ENCODE results near the gene N4BP2L2.

The N4BP2L2 gene

GRCh38 chr13:32408296-32409000 lies 130.1 kb downstream of the N4BP2L2 start:
- H3K9me3 ChIP-seq (ENCODE audit: low read depth, low read length) = no peaks in the 10 kb centered on the region
- H3K9ac ChIP-seq (ENCODE audit: insufficient read length) = no peak overlapping the region
- no peak for DNase-seq (ENCODE audit: low read depth, low spot score)
- no peak for TF ChIP-seq POLR2AphosphoS5 (IDR thresholded peaks at IDR 0.05; ENCODE audit: borderline replicate concordance, low read depth, low read length)
- no peak for TF ChIP-seq EZH2 (IDR thresholded peaks at IDR 0.05)
- no peak for TF ChIP-seq FOXP2 (optimal IDR thresholded peaks at IDR 0.05; ENCODE audit: control extremely low read depth, extremely low read length, insufficient read depth)
- H3K27ac ChIP-seq = no peak overlapping the region
- no peaks in the 10 kb centered on the region for H3K36me3 ChIP-seq (ENCODE audit: insufficient read depth, low read length)
- H3K4me3 ChIP-seq = no peak overlapping the region

- no peak overlapping the region for H3K4me3 ChIP-seq
- H3K9ac ChIP-seq (ENCODE audit: insufficient read length) = no peak overlapping the region
- no peaks in the 10 kb centered on the region for H3K9me3 ChIP-seq (ENCODE audit: low read depth, low read length)
- no peak for DNase-seq (ENCODE audit: low read depth, low spot score)
- no peak for TF ChIP-seq POLR2AphosphoS5 (IDR thresholded peaks at IDR 0.05; ENCODE audit: borderline replicate concordance, low read depth, low read length)
- TF ChIP-seq EZH2 (IDR thresholded peaks at IDR 0.05) = no peak
- TF ChIP-seq FOXP2 (optimal IDR thresholded peaks at IDR 0.05; ENCODE audit: control extremely low read depth, extremely low read length, insufficient read depth) = no peak
- no peak overlapping the region for H3K27ac ChIP-seq
- H3K36me3 ChIP-seq (ENCODE audit: insufficient read depth, low read length) = no peaks in the 10 kb centered on the region
These were observed 130.7 kb downstream of the N4BP2L2 start for GRCh38 chr13:32407854-32408253.

- Histone ChIP-seq H3K4me3 (peak overlapping the region; percentile 43), H3K36me3 (ENCODE audit: insufficient read depth, low read length) (peaks cover 17% of the 10 kb centered on the region), H3K9me3 (ENCODE audit: low read depth, low read length) (no peaks in the 10 kb centered on the region), H3K9ac (ENCODE audit: insufficient read length) (no peak overlapping the region), H3K27ac (peak overlapping the region; percentile 81)
- DNase-seq (ENCODE audit: low read depth, low spot score) = no peak
- TF ChIP-seq FOXP2 (optimal IDR thresholded peaks at IDR 0.05; ENCODE audit: control extremely low read depth, extremely low read length, insufficient read depth) = no peak
- no peak for TF ChIP-seq POLR2AphosphoS5 (IDR thresholded peaks at IDR 0.05; ENCODE audit: borderline replicate concordance, low read depth, low read length)
- TF ChIP-seq EZH2 (IDR thresholded peaks at IDR 0.05) = no peak
These were observed 135.5 kb downstream of the N4BP2L2 start for GRCh38 chr13:32403108-32403507.

- Histone ChIP-seq H3K9ac (ENCODE audit: insufficient read length) (no peak overlapping the region), H3K9me3 (ENCODE audit: low read depth, low read length) (no peaks in the 10 kb centered on the region), H3K27ac (0 out of 2 replicates have a peak overlapping the region, but pooled peaks have one; percentile 4), H3K4me3 (no peak overlapping the region), H3K36me3 (ENCODE audit: insufficient read depth, low read length) (peaks cover 9% of the 10 kb centered on the region)
- DNase-seq (ENCODE audit: low read depth, low spot score) = no peak
- TF ChIP-seq EZH2 (IDR thresholded peaks at IDR 0.05) (no peak), POLR2AphosphoS5 (IDR thresholded peaks at IDR 0.05; ENCODE audit: borderline replicate concordance, low read depth, low read length) (no peak), FOXP2 (optimal IDR thresholded peaks at IDR 0.05; ENCODE audit: control extremely low read depth, extremely low read length, insufficient read depth) (no peak)
These were observed 147.4 kb downstream of the N4BP2L2 start for GRCh38 chr13:32391101-32391619.

- TF ChIP-seq FOXP2 (optimal IDR thresholded peaks at IDR 0.05; ENCODE audit: control extremely low read depth, extremely low read length, insufficient read depth) = no peak
- TF ChIP-seq POLR2AphosphoS5 (IDR thresholded peaks at IDR 0.05; ENCODE audit: borderline replicate concordance, low read depth, low read length) = no peak
- no peak for TF ChIP-seq EZH2 (IDR thresholded peaks at IDR 0.05)
- peaks cover 7% of the 10 kb centered on the region for H3K36me3 ChIP-seq (ENCODE audit: insufficient read depth, low read length)
- H3K9ac ChIP-seq (ENCODE audit: insufficient read length) = no peak overlapping the region
- no peak for DNase-seq (ENCODE audit: low read depth, low spot score)
- no peak overlapping the region for H3K27ac ChIP-seq
- no peaks in the 10 kb centered on the region for H3K9me3 ChIP-seq (ENCODE audit: low read depth, low read length)
- H3K4me3 ChIP-seq = no peak overlapping the region
These were observed 148.1 kb downstream of the N4BP2L2 start for GRCh38 chr13:32390484-32390883.

- no peak for DNase-seq (ENCODE audit: low read depth, low spot score)
- H3K27ac ChIP-seq = no peak overlapping the region
- no peak overlapping the region for H3K9ac ChIP-seq (ENCODE audit: insufficient read length)
- TF ChIP-seq POLR2AphosphoS5 (IDR thresholded peaks at IDR 0.05; ENCODE audit: borderline replicate concordance, low read depth, low read length) (no peak), EZH2 (IDR thresholded peaks at IDR 0.05) (no peak), FOXP2 (optimal IDR thresholded peaks at IDR 0.05; ENCODE audit: control extremely low read depth, extremely low read length, insufficient read depth) (no peak)
- H3K9me3 ChIP-seq (ENCODE audit: low read depth, low read length) = no peaks in the 10 kb centered on the region
- H3K36me3 ChIP-seq (ENCODE audit: insufficient read depth, low read length) = peaks cover 7% of the 10 kb centered on the region
- H3K4me3 ChIP-seq = no peak overlapping the region
These were observed 148.5 kb downstream of the N4BP2L2 start for GRCh38 chr13:32390048-32390447.

- peaks cover 36% of the 10 kb centered on the region for H3K36me3 ChIP-seq (ENCODE audit: insufficient read depth, low read length)
- H3K9ac ChIP-seq (ENCODE audit: insufficient read length) = no peak overlapping the region
- H3K4me3 ChIP-seq = no peak overlapping the region
- no peak overlapping the region for H3K27ac ChIP-seq
- TF ChIP-seq FOXP2 (optimal IDR thresholded peaks at IDR 0.05; ENCODE audit: control extremely low read depth, extremely low read length, insufficient read depth) (no peak), EZH2 (IDR thresholded peaks at IDR 0.05) (no peak), POLR2AphosphoS5 (IDR thresholded peaks at IDR 0.05; ENCODE audit: borderline replicate concordance, low read depth, low read length) (no peak)
- H3K9me3 ChIP-seq (ENCODE audit: low read depth, low read length) = no peaks in the 10 kb centered on the region
- DNase-seq (ENCODE audit: low read depth, low spot score) = no peak
These were observed 153.2 kb downstream of the N4BP2L2 start for GRCh38 chr13:32385410-32385809.

GRCh38 chr13:32384702-32385101 lies 153.9 kb downstream of the N4BP2L2 start:
- DNase-seq (ENCODE audit: low read depth, low spot score) = no peak
- no peaks in the 10 kb centered on the region for H3K9me3 ChIP-seq (ENCODE audit: low read depth, low read length)
- TF ChIP-seq EZH2 (IDR thresholded peaks at IDR 0.05) (no peak), POLR2AphosphoS5 (IDR thresholded peaks at IDR 0.05; ENCODE audit: borderline replicate concordance, low read depth, low read length) (no peak), FOXP2 (optimal IDR thresholded peaks at IDR 0.05; ENCODE audit: control extremely low read depth, extremely low read length, insufficient read depth) (no peak)
- H3K36me3 ChIP-seq (ENCODE audit: insufficient read depth, low read length) = peaks cover 39% of the 10 kb centered on the region
- H3K4me3 ChIP-seq = no peak overlapping the region
- H3K9ac ChIP-seq (ENCODE audit: insufficient read length) = no peak overlapping the region
- no peak overlapping the region for H3K27ac ChIP-seq
